Measurements from ENCODE around the gene TRAF2.

The TRAF2 gene

DNA sequence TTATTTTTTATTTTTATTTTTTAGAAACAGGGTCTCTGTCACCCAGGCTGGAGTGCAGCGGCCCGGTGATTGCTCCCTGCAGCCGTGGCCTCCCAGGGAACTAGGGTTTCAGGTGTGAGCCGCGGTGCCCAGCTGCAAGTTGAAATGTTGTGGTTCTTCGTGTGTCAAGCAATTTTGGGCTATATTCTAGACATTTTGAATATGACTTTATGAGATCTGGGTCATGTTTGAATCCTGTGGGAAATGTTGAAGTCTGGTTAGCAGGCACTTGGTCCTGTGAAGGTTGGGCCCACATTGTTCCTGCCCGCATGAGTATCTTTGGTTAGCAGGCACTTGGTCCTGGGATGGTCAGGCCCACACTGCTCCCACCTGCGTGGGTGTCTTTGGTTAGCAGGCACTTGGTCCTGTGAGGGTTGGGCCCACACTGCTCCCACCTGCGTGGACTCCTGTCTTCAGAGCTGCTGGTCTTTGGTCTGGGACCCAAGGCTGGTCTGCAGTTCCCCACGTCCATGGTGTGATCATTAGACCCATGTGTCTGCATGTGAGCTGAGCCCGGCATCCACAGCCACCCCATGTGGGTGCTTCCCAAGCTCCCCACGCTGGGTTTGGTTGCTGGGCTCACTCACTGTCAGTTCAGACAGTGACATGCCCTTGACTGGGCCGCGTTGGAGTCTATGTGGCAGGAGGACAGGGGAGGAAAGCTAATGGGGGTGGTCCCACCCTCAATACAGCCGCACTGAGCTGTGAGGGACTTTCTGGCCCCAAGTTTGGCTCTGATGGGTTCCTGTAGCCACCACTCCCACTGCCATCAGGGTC lies 51.1 kb downstream of the TRAF2 start:
- DNase-seq = no peak

GRCh38 chr9:136939431-136939995 lies 53.2 kb downstream of the TRAF2 start:
- DNase-seq = no peak

DNA sequence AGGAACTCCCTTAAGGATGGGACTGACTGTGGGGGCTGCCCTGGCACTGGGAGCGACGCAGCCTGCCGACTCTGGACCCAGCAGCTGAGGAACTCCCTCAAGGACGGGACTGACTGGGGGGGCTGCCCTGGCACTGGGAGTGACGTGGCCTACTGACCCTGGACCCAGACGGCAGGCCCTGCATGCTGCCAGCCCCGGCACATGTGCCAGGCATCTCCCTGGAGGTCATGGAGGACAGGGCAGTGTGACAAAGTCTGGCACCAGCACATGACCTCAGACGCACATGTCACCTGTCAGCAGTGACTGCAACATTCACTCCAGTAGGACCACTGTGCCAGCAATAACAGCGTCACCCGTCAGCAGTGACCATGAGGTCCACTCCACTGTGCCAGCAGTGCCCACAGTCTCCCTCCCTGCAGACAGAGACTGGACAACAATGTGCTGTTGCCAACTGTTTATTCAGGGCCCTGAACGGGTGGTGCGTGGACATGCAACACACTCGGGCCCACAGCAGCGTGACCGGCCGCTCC lies 53.7 kb downstream of the TRAF2 start:
- no peak for DNase-seq

DNA sequence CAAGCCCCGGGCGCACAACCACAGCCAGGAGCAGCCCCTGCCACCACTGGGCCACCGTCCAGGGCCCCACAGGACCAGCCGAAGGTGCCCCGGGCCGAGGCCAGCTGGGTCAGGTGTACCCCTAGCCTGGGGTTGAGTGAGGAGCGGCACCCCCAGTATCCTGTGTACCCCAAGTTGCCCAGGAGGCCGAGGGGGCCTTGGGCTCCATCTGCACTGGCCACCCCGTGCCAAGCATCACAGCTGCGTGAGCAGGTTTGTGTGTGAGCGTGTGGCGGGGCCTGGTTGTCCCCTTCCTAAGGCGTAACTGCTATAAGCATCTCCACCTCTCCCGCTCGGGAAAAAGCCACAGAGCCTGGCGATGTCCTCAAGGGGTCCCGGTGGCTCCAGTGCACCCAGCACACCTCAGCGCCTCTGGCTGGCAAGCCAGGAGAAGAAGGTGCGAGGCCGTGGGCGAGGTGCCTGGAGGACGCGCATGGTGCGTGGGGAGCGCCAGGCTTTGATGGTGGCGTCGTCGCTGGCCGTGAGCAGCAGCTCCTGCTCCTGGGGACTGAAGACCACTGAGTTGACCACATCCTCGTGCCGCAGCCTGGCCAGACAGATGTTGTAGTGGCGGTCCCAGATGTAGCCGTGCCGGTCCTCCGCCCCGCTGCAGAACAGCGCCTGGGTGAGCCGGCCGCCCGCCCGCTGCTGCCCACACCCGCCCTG lies 54.4 kb downstream of the TRAF2 start:
- no peak for DNase-seq

DNA sequence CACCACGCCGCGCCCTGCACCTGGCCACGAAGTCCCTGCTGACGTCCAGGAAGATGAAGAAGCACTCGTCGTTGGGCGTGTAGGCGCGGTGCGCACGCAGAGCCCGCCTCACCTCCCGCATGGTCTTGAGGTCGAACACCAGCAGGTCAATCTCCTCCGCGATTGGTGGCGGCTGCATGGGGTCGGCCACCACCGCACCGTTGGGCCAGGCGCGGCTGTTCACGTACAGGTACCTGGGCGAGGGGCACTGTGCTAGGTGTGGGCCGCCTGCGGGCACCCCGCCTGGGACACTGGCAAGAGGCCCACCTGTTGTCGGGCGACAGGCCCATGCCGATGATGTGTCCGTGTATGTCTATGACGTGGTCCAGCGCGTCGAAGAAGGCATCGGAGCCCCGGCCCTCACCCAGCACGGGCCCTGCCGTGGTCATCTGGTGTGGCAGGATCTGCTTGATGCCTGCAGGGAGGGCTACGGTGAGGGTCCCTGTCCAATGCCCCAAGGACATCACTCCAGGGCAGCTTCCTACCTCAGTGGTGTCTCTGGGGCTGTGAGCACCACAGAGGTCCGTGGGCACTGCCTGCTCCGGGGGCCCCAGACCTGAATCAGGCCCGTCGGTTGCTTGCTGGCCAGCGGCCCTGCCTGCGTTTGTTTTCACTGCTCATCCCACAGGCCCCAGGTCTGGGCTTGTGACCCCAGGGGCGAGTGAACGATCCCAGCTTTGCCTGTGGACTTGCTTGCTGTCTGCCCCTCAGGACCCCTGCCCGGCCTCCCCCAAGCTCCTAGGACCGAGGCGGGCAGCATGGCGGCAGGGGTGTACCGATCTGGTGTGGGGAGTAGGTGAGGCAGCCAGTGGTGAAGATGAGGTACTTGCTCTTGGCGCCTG lies 55.2 kb downstream of the TRAF2 start:
- no peak for DNase-seq

DNA sequence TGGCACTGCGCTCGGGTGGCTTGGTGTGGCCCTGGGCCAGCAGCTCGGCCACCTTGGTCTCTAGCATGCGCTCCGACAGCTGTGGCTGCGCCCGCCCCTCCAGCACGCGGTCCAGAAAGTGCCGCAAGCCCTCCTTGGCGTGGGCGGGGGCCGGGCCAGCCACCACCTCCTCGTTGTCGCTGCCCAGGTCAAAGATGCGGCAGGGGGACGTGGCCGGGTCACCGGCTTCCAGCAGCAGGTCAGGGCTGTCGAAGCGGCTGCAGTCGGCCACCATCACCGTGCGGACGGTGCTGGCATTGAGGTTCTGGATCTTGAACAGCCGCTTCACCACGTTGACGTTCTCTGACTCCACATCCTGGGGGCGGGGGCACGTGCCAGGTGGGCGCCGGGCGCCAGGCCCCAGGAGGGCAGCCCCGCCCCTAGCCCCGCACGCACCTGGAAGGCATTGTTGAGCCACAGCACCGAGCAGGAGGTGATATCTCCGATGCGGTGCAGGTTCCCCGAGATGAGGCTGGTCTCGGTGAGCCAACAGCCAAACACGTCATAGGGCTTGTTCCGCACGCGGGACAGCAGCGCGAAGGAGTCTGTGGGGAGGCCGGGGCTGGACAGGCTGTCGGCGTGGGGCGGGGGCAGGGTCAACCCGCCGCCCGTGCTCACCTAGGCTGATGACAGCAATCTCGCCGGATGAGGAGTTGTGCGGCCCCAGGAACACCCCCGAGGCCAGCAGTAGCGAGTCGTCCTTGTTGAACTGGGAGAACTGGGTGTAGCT lies 56.0 kb downstream of the TRAF2 start:
- no peak for DNase-seq

GRCh38 chr9:136942881-136943230 lies 56.5 kb downstream of the TRAF2 start:
- DNase-seq = no peak

- DNase-seq = peak; percentile 39 to 53
These were observed 57.2 kb downstream of the TRAF2 start for GRCh38 chr9:136943291-136944211.

DNA sequence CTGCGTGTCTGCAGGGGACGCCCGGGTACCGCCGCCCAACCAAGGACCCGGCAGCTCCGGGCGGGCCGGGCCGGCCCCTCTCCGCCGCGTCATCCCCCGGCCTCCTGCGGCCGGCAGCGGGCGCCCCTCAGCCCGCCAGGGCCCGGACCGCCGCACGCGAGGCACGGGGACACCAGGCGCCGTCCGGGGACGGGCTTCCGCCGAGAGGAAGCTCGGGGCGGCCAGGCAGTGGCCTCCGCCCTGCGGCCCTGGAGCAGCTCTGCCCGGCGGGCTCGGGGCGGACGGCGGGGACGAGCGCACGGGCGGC lies 57.8 kb downstream of the TRAF2 start:
- DNase-seq = no peak

DNA sequence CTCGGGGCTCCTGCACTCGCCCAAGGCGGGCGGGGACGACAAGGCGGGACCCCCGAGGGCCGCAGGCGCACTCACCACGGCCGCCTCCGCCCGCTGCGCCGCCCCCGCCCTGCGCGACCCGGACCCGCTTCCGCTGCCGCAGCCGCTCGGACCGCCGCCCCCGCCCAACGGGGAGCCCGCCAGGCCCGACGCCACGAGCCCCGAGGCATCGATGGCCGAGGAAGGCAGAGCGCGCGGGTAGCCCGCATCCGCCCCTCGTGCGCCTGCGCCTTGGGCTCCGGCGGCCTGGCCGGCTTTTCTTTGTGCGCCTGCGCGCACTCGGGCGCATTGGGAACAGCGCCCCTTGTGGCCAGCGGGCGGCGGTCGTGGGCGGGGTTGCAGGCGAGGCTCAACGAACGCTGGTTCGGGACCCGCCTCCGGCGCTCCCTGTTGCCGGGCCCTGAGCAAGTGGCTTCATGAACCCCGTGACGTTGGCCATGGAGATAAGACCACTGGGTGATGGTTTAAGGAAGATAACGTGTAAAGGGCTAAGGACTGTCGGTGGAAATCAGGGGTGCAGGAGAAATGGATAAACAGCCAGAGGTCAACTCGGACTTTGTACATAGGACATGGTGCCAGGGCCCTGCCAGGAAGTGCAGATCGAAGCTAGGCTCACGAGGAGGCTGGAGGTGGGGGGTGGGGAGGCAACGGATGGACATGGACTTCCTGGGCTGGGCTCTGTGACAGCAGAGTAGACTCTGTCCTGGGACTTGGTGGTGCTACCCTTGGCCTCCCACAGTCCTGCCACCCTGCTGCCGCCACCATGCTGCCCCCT lies 58.4 kb downstream of the TRAF2 start, which contains the start of the genes C8G and FBXW5:
C8G (plus strand) TSS at position 725 of the 814 bp plus-strand sequence; CDS start at position 803, 78 bp downstream.
FBXW5 (minus strand) TSS at position 220 of the 814 bp plus-strand sequence. CDS start 655 bp downstream, outside the sequence.
- DNase-seq = peak; percentile 92 to 93

DNA sequence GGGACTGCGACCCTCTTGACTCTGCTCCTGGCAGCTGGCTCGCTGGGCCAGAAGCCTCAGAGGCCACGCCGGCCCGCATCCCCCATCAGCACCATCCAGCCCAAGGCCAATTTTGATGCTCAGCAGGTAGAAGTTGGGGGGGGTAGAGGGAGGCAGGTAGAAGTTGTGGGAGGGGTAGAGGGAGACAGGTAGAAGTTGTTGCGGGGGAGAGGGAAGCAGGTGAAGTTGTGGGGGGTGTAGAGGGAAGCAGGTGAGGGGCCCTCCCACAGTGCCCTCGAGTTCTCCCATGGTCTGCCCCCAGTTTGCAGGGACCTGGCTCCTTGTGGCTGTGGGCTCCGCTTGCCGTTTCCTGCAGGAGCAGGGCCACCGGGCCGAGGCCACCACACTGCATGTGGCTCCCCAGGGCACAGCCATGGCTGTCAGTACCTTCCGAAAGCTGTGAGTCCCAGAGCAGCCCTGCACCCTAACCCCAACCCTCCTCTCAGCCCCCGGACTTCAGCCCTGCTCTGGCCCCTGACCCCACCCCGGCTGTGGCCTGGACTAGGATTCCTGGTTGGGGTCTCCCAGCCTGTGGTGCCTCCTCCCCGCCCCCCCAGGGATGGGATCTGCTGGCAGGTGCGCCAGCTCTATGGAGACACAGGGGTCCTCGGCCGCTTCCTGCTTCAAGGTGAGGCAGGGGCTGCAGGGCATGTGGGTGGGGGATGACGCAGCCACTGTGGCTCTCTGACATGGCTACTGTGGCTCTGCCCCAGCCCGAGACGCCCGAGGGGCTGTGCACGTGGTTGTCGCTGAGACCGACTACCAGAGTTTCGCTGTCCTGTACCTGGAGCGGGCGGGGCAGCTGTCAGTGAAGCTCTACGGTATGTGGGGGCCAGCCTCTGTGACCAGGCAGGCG lies 59.3 kb downstream of the TRAF2 start:
- DNase-seq = no peak

- DNase-seq = no peak
These were observed 60.1 kb downstream of the TRAF2 start for GRCh38 chr9:136946228-136947027.

- no peak for DNase-seq
These were observed 60.9 kb downstream of the TRAF2 start for GRCh38 chr9:136947028-136947891.

DNA sequence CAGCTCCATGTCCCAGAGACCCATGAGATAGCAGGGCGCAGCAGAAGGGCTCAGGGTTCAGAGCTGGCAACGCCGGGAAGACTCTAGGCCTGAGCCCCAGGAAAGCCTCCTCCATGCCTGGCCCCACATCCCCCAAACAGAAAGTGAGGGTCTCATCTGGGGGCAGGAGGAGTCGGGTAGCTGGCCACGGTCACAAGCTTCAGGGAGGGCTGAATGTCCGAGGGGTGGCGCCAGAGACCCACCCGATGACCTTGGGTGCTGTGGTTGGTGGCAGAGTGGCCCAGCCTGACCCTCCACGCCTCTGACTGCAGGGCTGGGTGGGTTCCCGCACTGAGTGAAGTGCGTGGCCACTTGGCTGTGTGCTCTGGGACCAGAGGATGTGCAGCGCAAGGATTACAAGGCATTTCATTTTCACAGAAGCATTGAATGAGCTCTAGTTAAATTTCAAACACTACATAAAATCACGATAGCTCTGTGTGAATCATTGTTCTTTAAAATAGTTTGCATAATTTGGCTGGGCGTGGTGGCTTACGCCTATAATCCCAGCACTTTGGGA lies 61.7 kb downstream of the TRAF2 start:
- peak in 1 of 2 experiments; percentile 35 for DNase-seq

- no peak for DNase-seq
These were observed 63.0 kb downstream of the TRAF2 start for GRCh38 chr9:136949239-136949816.
